SU-DHL-6 (cell line): ENCODE measurements around the gene ANO9.

Experiments used
- EZH2phosphoT487 ChIP-seq: fragments of 200-600 bp; sonication (generic), shearing (Covaris generic); conservative IDR thresholded peaks from 2 replicates; pipeline ENCODE4 v1.6.1; 2018; ENCODE audit warnings: mild to moderate bottlenecking, antibody characterized with exemption, low read length, moderate library complexity, mixed read lengths
- TF ChIP-seq, protein P1 (sequence below): fragments of 200-600 bp; sonication (generic); IDR thresholded peaks from one replicate; pipeline ENCODE4 v1.5.1; 2017; ENCODE audit warnings: antibody characterized with exemption, mild to moderate bottlenecking, low read length, moderate library complexity; ENCODE audit not compliant: insufficient read depth, poor library complexity, severe bottlenecking

DNA sequence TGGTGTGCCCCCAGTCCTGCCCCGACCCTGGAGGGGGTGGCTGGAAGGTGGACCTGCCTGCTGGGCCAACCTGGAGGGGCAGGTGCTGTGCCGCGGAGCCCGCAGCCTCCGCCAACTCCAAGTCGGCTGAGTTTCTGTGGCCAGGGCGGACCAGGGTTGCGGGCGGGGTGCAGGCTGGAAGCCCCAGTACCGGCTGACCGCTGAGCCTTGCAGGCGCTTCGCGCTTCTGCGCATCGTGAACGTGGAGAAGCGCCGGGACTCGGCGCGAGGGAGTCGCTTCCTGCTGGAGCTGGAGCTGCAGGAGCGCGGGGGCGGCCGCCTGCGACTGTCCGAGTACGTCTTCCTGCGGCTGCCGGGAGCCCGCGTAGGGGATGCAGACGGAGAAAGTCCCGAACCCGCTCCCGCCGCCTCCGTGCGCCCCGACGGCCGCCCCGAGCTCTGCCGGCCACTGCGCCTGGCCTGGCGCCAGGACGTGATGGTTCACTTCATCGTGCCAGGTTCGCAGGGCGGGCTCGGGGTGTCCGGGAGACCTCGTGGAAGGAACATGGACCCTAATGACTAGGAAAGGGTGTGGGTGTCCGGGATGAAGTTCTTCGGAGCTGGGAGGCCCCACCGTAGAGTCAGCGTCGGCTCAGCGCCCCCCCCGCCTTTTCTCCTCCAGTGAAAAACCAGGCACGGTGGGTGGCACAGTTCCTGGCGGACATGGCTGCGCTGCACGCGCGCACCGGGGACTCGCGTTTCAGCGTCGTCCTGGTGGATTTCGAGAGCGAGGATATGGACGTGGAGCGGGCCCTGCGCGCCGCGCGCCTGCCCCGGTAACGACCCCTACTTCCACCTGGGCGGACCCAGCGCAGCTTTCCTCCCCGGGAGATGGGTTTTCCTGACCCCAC, 62.4 kb downstream of the ANO9 start:
- TF ChIP-seq, protein P1, sequence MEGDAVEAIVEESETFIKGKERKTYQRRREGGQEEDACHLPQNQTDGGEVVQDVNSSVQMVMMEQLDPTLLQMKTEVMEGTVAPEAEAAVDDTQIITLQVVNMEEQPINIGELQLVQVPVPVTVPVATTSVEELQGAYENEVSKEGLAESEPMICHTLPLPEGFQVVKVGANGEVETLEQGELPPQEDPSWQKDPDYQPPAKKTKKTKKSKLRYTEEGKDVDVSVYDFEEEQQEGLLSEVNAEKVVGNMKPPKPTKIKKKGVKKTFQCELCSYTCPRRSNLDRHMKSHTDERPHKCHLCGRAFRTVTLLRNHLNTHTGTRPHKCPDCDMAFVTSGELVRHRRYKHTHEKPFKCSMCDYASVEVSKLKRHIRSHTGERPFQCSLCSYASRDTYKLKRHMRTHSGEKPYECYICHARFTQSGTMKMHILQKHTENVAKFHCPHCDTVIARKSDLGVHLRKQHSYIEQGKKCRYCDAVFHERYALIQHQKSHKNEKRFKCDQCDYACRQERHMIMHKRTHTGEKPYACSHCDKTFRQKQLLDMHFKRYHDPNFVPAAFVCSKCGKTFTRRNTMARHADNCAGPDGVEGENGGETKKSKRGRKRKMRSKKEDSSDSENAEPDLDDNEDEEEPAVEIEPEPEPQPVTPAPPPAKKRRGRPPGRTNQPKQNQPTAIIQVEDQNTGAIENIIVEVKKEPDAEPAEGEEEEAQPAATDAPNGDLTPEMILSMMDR: no peak
- TF ChIP-seq EZH2phosphoT487: no peak
